ENCODE measurements around the gene PLXDC2. TPM values are rescaled to one million over a fixed set of nuclear protein-coding genes. Genes with fewer than 3 reads are reported as not detected.

The PLXDC2 gene
- total RNA-seq, 1 experiment from 2014 or later: 38.7 TPM

- Histone ChIP-seq H3K23ac (ENCODE audit: insufficient read length, low read depth, low read length) (no peak overlapping the region), H3K18ac (ENCODE audit: insufficient read length, low read depth, low read length) (no peak overlapping the region), H4K5ac (ENCODE audit: insufficient read length, low read depth, low read length) (no peak overlapping the region), H2BK15ac (ENCODE audit: low read depth, low read length) (no peak overlapping the region), H4K8ac (replicated peaks; ENCODE audit: insufficient read length, low read depth, low read length) (no peak overlapping the region), H3K9me3 (ENCODE audit: control insufficient read depth, low read depth, low read length) (no peaks in the 10 kb centered on the region), H3T11ph (ENCODE audit: low read length) (no peak overlapping the region), H4K20me1 (ENCODE audit: control insufficient read depth, insufficient read depth, insufficient read length) (no peaks in the 10 kb centered on the region), H3K9ac (ENCODE audit: extremely low read depth, insufficient read length, low read length) (no peak overlapping the region), H2BK120ac (ENCODE audit: low read depth, low read length, poor library complexity, severe bottlenecking) (no peak overlapping the region), H2AK5ac (ENCODE audit: insufficient read length, low read length) (no peak overlapping the region), H3K4ac (ENCODE audit: low read depth, low read length) (no peak overlapping the region), H3K4me2 (ENCODE audit: insufficient read depth, insufficient read length, low read length) (no peak overlapping the region), H2BK12ac (ENCODE audit: insufficient read length, low read depth, low read length) (no peak overlapping the region), H3K4me1 (ENCODE audit: insufficient read depth, low read length) (no peaks in the 10 kb centered on the region), H3K27ac (ENCODE audit: insufficient read length, low read depth, low read length) (no peak overlapping the region), H2AFZ (ENCODE audit: low read length) (no peak overlapping the region), H2BK5ac (ENCODE audit: insufficient read length, low read length) (no peak overlapping the region), H2BK20ac (ENCODE audit: low read depth, low read length, poor library complexity, severe bottlenecking) (no peak overlapping the region), H3K23me2 (ENCODE audit: insufficient read length, low read depth, low read length, poor library complexity, severe bottlenecking) (no peaks in the 10 kb centered on the region), H3K79me2 (ENCODE audit: insufficient read depth, low read length) (no peaks in the 10 kb centered on the region), H4K91ac (ENCODE audit: insufficient read length, low read depth, low read length) (no peak overlapping the region), H3K79me1 (ENCODE audit: insufficient read depth, low read depth, low read length, poor library complexity, severe bottlenecking) (no peaks in the 10 kb centered on the region), H3K56ac (ENCODE audit: insufficient read length, low read depth, low read length) (no peak overlapping the region), H3K14ac (ENCODE audit: insufficient read depth, low read length) (no peak overlapping the region), H3K27me3 (ENCODE audit: insufficient read depth, low read length) (no peaks in the 10 kb centered on the region)
- Mint-ChIP-seq H3K27me3 (ENCODE audit: low read depth) (no peaks in the 10 kb centered on the region), H3K4me3 (no peak overlapping the region), H3K36me3 (ENCODE audit: insufficient read depth in 1 of 3, low read depth in 3 of 3) (peaks cover 2 to 12% (median 11%) of the 10 kb centered on the region in 3 experiments; a peak in 3 of 7 replicates), H3K9me3 (no peaks in the 10 kb centered on the region; a peak in 1 of 5 replicates), H3K27ac (no peak overlapping the region), H3K4me1 (peaks cover 0 to 6% of the 10 kb centered on the region in 2 experiments)
- TF ChIP-seq CTCF (conservative IDR thresholded peaks at IDR 0.05): no peak
- no CpG with 5 or more reads among the region's 2 CpGs for WGBS (ENCODE audit: extremely low coverage, insufficient read length, low lambda C conversion rate)
- DNase-seq: no peak
Observed at GRCh38 chr10:19954601-19955000, 138.4 kb downstream of the PLXDC2 start.

All from H9 (cell line).